MM.1S (cell line): Measurements from ENCODE around the gene CLASP1.

ENCODE experiments used
- DNase-seq: peaks from one replicate; pipeline ENCODE4 v3.0.0-alpha.2; 2015
- H2AFZ ChIP-seq: fragments of 300-600 bp; sonication (generic); 2 replicates; pipeline ENCODE4 v1.6.0; 2016; ENCODE audit warnings: antibody characterized with exemption, low read length
- H3F3A ChIP-seq: fragments of 300-600 bp; sonication (generic); 2 replicates; pipeline ENCODE4 v1.6.1; 2016; ENCODE audit warnings: mild to moderate bottlenecking, antibody characterized with exemption, low read length, moderate library complexity, mixed read lengths; ENCODE audit not compliant: insufficient read depth
- H3K27ac ChIP-seq: fragments of 300-600 bp; sonication (generic); 2 replicates; pipeline ENCODE4 v1.5.1; 2016; ENCODE audit warnings: mild to moderate bottlenecking, low read length
- H3K27me3 ChIP-seq: fragments of 300-600 bp; sonication (generic); replicated peaks from 2 replicates; pipeline ENCODE4 v1.6.0; 2016; ENCODE audit warnings: low read length; ENCODE audit not compliant: insufficient read depth
- H3K36me3 ChIP-seq: fragments of 300-600 bp; sonication (generic); replicated peaks from 2 replicates; pipeline ENCODE4 v1.6.1; 2016; ENCODE audit warnings: mild to moderate bottlenecking, low read length, mixed read lengths; ENCODE audit not compliant: insufficient read depth
- H3K4me1 ChIP-seq: fragments of 300-600 bp; sonication (generic); 2 replicates; pipeline ENCODE4 v1.6.1; 2016; ENCODE audit warnings: low read length, mixed read lengths
- H3K4me2 ChIP-seq: fragments of 300-600 bp; sonication (generic); 2 replicates; pipeline ENCODE4 v1.6.0; 2016; ENCODE audit warnings: low read depth, low read length
- H3K4me3 ChIP-seq: fragments of 300-600 bp; sonication (generic); 2 replicates; pipeline ENCODE4 v1.5.1; 2016; ENCODE audit warnings: low read length, mixed read lengths
- H3K79me2 ChIP-seq: fragments of 300-600 bp; sonication (generic); 2 replicates; pipeline ENCODE4 v1.6.1; 2016; ENCODE audit warnings: mixed run types, low read length, mixed read lengths
- H3K9ac ChIP-seq: fragments of 300-600 bp; sonication (generic); 2 replicates; pipeline ENCODE4 v1.6.1; 2016; ENCODE audit warnings: low read length, mixed read lengths
- H3K9me2 ChIP-seq: fragments of 300-600 bp; sonication (generic); replicated peaks from 2 replicates; pipeline ENCODE4 v1.6.1; 2016; ENCODE audit warnings: mild to moderate bottlenecking, low read length, mixed read lengths; ENCODE audit not compliant: insufficient read depth
- H3K9me3 ChIP-seq: fragments of 300-600 bp; sonication (generic); replicated peaks from 2 replicates; pipeline ENCODE4 v1.6.1; 2016; ENCODE audit warnings: mild to moderate bottlenecking, low read length, mixed read lengths; ENCODE audit not compliant: insufficient read depth
- H4K20me1 ChIP-seq: fragments of 300-600 bp; sonication (generic); 2 replicates; pipeline ENCODE4 v1.6.1; 2016; ENCODE audit warnings: mild to moderate bottlenecking, low read length, moderate library complexity, mixed read lengths; ENCODE audit not compliant: insufficient read depth
- EZH2 ChIP-seq: fragments of 300-600 bp; sonication (generic); optimal IDR thresholded peaks from 2 replicates; pipeline ENCODE3; 2017; ENCODE audit warnings: low read depth, mild to moderate bottlenecking, antibody characterized with exemption, low read length, mixed read lengths
- EZH2phosphoT487 ChIP-seq: fragments of 300-600 bp; sonication (generic); IDR thresholded peaks from 2 replicates; pipeline ENCODE4 v1.6.1; 2018; ENCODE audit warnings: antibody characterized with exemption, low read length
- TF ChIP-seq, protein P1 (sequence below): fragments of 300-600 bp; sonication (generic); IDR thresholded peaks from 2 replicates; pipeline ENCODE4 v1.5.1; 2016; ENCODE audit warnings: antibody characterized with exemption, low read length, mixed read lengths

The CLASP1 gene

DNA sequence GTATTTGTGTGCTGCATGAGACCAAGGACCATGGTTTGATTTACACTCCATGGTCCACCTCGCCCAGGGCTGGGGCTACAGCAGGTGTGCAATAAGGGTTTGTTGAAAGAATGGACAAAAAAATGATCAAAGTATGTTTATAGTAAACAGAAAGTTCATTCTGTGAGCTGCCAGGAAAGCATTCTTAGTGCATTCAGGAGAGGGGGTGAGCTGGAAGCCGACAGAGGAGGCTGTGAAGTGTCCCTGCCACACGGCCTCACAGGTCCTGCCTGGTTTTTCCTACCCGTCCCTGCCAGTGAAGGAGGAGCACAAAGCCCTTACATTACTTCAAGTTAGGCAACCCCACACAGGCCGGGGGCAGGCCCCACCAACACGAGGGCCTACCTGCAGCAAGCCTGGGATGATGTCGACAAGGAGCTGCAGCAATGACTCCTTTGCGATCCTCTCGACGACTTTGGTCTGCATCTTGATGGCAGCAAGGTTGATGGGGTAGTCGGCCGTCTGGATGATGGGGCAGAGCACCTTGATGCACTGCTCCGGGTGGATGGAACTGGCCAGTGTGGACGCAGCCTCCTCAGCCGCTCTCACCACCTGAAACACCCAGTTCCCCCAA is 301.0 kb downstream of the CLASP1 start:
- Histone ChIP-seq H3K9me2 (no peaks in the 10 kb centered on the region), H3K27ac (no peak overlapping the region), H2AFZ (no peak overlapping the region), H3K79me2 (no peaks in the 10 kb centered on the region), H3K4me3 (no peak overlapping the region), H3F3A (no peaks in the 10 kb centered on the region), H3K4me2 (no peak overlapping the region), H3K4me1 (no peaks in the 10 kb centered on the region), H3K36me3 (no peaks in the 10 kb centered on the region), H3K9ac (no peak overlapping the region), H3K9me3 (no peaks in the 10 kb centered on the region), H3K27me3 (no peaks in the 10 kb centered on the region), H4K20me1 (no peaks in the 10 kb centered on the region)
- no peak for DNase-seq
- TF ChIP-seq, protein P1, sequence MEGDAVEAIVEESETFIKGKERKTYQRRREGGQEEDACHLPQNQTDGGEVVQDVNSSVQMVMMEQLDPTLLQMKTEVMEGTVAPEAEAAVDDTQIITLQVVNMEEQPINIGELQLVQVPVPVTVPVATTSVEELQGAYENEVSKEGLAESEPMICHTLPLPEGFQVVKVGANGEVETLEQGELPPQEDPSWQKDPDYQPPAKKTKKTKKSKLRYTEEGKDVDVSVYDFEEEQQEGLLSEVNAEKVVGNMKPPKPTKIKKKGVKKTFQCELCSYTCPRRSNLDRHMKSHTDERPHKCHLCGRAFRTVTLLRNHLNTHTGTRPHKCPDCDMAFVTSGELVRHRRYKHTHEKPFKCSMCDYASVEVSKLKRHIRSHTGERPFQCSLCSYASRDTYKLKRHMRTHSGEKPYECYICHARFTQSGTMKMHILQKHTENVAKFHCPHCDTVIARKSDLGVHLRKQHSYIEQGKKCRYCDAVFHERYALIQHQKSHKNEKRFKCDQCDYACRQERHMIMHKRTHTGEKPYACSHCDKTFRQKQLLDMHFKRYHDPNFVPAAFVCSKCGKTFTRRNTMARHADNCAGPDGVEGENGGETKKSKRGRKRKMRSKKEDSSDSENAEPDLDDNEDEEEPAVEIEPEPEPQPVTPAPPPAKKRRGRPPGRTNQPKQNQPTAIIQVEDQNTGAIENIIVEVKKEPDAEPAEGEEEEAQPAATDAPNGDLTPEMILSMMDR = no peak
- no peak for TF ChIP-seq EZH2
- TF ChIP-seq EZH2phosphoT487 = no peak

DNA sequence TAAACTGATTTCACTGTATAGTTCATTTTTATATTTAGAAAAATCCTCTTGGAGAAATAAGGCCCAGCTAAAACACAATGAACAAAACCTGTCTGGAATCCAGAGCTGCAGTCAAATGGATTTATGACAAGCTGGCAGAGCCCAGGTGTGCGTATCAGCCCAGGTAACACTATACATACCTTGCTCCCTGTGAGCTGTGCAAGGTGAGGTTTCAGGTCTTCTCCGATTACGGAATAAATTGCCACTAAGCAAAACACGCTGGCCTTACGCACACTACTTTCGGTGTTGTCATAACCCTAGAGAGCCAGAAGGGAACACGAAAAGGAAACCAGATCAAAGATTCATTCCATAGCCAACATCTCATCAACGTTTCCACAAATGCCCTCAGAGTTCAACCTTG is 302.4 kb downstream of the CLASP1 start:
- no peak for TF ChIP-seq EZH2phosphoT487
- TF ChIP-seq, protein P1 = no peak
- TF ChIP-seq EZH2 = no peak
- no peaks in the 10 kb centered on the region for H4K20me1 ChIP-seq
- no peaks in the 10 kb centered on the region for H3F3A ChIP-seq
- H3K9ac ChIP-seq = no peak overlapping the region
- no peak overlapping the region for H3K4me3 ChIP-seq
- H3K36me3 ChIP-seq = no peaks in the 10 kb centered on the region
- no peak overlapping the region for H3K27ac ChIP-seq
- H3K9me3 ChIP-seq = no peaks in the 10 kb centered on the region
- H2AFZ ChIP-seq = no peak overlapping the region
- H3K27me3 ChIP-seq = no peaks in the 10 kb centered on the region
- DNase-seq = no peak
- no peaks in the 10 kb centered on the region for H3K9me2 ChIP-seq
- H3K4me2 ChIP-seq = no peak overlapping the region
- H3K79me2 ChIP-seq = no peaks in the 10 kb centered on the region
- H3K4me1 ChIP-seq = no peaks in the 10 kb centered on the region

GRCh38 chr2:121346407-121346806 is 302.9 kb downstream of the CLASP1 start:
- Histone ChIP-seq H4K20me1 (no peaks in the 10 kb centered on the region), H3K79me2 (no peaks in the 10 kb centered on the region), H3K9me2 (no peaks in the 10 kb centered on the region), H3K4me3 (no peak overlapping the region), H3K27ac (no peak overlapping the region), H3K9ac (no peak overlapping the region), H3F3A (no peaks in the 10 kb centered on the region), H3K4me1 (no peaks in the 10 kb centered on the region), H3K9me3 (no peaks in the 10 kb centered on the region), H3K36me3 (no peaks in the 10 kb centered on the region), H2AFZ (no peak overlapping the region), H3K4me2 (no peak overlapping the region), H3K27me3 (no peaks in the 10 kb centered on the region)
- TF ChIP-seq, protein P1 = no peak
- no peak for TF ChIP-seq EZH2
- TF ChIP-seq EZH2phosphoT487 = no peak
- no peak for DNase-seq
